ENCODE data around the gene ST3GAL6. TPM values are rescaled to one million over a fixed set of nuclear protein-coding genes. Genes with fewer than 3 reads are reported as not detected.

Gene ST3GAL6
- total RNA-seq, result 100 to 1,000 TPM in 1 of 2 donors, 10 to 100 TPM in 1; 64.4 to 105 TPM

GRCh38 chr3:98763076-98763475 lies at the start of gene ST3GAL6:
Gene ST3GAL6 (plus strand): TSS chr3:98763340. CDS start chr3:98768441, 5,101 bp downstream.

Small RNA genes within 50 kb of the gene (small RNA-seq; reads per million reads assigned to genes)
- gene RNU6-26P, result 0.47 to 0.93 reads per million in 2 donors

Other genes starting within 250 kb of the ST3GAL6 start
- 100 to 1,000 TPM in 1 of 2 donors, 10 to 100 TPM in 1; 61.6 to 110 TPM for gene CLDND1, start 240.4 kb upstream of the ST3GAL6 start, total RNA-seq
- gene GPR15, start 231.4 kb upstream of the ST3GAL6 start, total RNA-seq, result not detected
- gene CPOX, start 169.7 kb upstream of the ST3GAL6 start, total RNA-seq, result 10 to 100 TPM; 18.9 to 35.0 TPM
- gene DCBLD2, start 138.4 kb downstream of the ST3GAL6 start, total RNA-seq, result 100 to 1,000 TPM; 143 to 280 TPM